ENCODE data around the gene TFDP2.

GRCh38 chr3:141950572-141951493 lies 198.5 kb downstream of the TFDP2 start:
- no peak for TF ChIP-seq CTCF (IDR thresholded peaks at IDR 0.05; ENCODE audit: low read depth, low read length, poor library complexity, severe bottlenecking)
- no peak for TF ChIP-seq EZH2phosphoT487 (IDR thresholded peaks at IDR 0.05; ENCODE audit: borderline replicate concordance, low read length)

Data from DOHH2 (cell line).